GM18951 (cell line): ENCODE results near the gene UNC5B.
"Not testable (repeated sequence)": the region's sequence is repeated elsewhere in the genome, so short reads cannot be mapped to it uniquely, and the experiment has no call there.

Experiments used
- POLR2A ChIP-seq: IDR thresholded peaks from 4 replicates; pipeline ENCODE4 v1.6.1; 2011; ENCODE audit warnings: mild to moderate bottlenecking; ENCODE audit not compliant: insufficient read length, insufficient read depth; ENCODE audit errors: extremely low read depth
- in situ Hi-C: fragments of 300-500 bp; cut with MboI; formaldehyde crosslinking; loops from one replicate; pipeline ENCODE4 v1.12.0; 2022; ENCODE audit warnings: low sequenced_read_pairs, mixed read lengths, inconsistent platforms; ENCODE audit not compliant: unreplicated experiment

Gene UNC5B

DNA sequence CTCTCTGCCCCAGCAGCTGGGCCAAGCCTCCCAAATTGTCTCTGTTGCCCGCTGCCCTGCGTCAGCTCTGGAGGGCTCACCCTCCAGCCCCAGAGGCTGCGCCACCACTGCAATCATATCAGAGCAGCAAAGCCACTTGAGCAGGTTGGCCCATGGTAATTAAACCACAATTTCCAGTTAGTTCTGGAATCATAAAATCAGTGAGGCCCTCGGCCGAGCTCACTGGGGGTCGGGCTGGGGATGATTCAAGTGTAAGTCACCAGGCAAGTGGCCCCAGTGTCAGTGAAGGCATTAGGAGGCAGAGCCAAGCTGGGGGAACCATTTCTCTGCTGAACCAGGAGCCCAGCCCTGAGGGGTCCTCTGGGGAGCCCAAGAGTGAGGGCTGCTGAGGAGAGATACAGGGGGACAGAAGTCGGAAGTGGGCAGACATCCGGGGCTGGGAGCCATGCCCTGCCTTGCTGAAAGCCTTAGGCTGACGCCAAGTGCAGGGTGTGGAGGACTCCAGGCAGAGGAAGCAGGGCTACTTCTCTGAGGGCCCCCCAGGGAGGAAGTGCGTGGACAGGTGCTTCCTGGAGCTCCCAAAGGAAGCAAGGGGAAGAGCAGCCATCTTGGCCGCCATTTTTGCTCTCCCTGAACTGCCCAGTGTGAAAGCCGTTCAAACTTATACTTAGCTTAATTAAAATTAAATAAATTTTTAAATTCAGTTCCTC is 77.2 kb downstream of the UNC5B start:
- TF ChIP-seq POLR2A, result no peak
- in situ Hi-C loops, result no loop called here

- in situ Hi-C loops, result no loop called here
- TF ChIP-seq POLR2A, result no peak
Observed at GRCh38 chr10:71290331-71290730, 78.0 kb downstream of the UNC5B start.

DNA sequence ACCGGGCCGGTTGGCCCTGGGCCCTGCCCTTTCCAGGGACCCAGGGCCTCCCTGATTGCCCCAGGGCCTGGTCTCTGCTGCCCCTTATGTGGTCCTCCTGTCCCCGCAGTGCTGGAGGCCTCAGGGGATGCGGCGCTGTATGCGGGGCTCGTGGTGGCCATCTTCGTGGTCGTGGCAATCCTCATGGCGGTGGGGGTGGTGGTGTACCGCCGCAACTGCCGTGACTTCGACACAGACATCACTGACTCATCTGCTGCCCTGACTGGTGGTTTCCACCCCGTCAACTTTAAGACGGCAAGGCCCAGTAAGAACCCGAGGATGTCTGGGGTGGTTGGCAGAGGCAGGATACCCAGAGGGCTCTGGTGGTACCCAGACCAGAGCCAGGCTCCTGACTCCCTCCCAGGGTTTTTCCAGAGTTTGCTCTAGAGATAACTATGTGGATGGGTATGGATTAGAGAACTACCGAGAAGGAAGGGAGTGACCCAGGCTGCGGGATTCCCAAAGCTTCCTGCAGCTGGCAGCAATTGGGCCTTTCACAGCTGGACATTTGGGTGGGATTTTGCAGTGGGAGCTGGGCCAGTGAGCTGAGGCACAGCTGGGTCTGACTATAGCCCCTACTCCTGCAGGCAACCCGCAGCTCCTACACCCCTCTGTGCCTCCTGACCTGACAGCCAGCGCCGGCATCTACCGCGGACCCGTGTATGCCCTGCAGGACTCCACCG is 78.6 kb downstream of the UNC5B start:
- no peak for TF ChIP-seq POLR2A
- in situ Hi-C loops, result no loop called here

DNA sequence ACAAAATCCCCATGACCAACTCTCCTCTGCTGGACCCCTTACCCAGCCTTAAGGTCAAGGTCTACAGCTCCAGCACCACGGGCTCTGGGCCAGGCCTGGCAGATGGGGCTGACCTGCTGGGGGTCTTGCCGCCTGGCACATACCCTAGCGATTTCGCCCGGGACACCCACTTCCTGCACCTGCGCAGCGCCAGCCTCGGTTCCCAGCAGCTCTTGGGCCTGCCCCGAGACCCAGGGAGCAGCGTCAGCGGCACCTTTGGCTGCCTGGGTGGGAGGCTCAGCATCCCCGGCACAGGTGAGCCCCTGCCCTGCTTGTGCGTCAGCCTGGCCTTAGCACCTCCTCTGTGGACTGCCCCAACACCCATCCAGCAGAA is 79.1 kb downstream of the UNC5B start:
- TF ChIP-seq POLR2A, result no peak
- in situ Hi-C loops, result no loop called here

DNA sequence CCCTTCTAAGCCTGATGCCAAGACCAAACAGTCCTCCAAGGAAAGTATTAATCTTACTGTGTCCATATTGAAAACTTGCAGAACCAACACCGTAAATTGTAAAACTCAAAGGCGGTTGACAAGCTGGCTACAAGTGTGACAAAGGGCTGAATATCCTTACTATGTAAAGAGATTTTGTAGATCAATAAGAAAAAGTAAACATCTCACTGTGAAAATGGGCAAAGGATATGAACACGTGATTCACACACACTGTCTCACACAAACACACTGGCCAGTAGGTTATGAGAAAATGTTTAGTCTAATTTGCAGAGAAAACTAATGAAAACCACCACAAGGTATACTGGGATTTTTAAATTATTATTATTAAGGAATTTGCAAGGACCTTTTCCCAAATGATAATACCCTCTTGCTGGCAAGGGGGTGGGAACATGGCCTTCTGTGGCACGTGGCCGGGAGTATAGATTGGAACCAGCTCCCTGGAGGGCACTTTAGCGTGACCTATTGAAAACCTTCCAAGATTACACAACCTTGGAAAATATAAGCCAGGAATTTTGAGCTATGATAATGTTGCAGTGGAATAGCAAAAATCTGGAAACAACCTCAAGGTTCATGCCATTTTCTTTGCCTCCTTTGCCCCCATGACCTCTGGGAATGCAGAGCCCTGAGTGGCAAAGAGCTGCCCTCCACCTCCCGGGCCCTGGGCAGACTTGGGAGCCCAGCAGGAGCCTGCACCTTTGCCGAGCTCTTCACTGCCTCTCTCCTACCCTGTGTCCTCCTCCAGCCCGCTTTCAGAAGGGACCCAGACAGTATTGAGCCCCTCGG is 80.5 kb downstream of the UNC5B start:
- TF ChIP-seq POLR2A, result no peak
- in situ Hi-C loops, result no loop called here

- in situ Hi-C loops, result no loop called here
- TF ChIP-seq POLR2A, result no peak
Observed at GRCh38 chr10:71293446-71294084, 81.2 kb downstream of the UNC5B start.

GRCh38 chr10:71294091-71294561 is 81.8 kb downstream of the UNC5B start:
- in situ Hi-C loops, result no loop called here
- no peak for TF ChIP-seq POLR2A

- TF ChIP-seq POLR2A, result no peak
Observed at GRCh38 chr10:71294856-71295255, 82.5 kb downstream of the UNC5B start.

GRCh38 chr10:71295641-71296040 is 83.3 kb downstream of the UNC5B start:
- in situ Hi-C loops, result no loop called here
- TF ChIP-seq POLR2A, result no peak

More at GRCh38 chr10:71294856-71295255, 82.5 kb downstream of the UNC5B start:
- in situ Hi-C loops, result no loop called here

DNA sequence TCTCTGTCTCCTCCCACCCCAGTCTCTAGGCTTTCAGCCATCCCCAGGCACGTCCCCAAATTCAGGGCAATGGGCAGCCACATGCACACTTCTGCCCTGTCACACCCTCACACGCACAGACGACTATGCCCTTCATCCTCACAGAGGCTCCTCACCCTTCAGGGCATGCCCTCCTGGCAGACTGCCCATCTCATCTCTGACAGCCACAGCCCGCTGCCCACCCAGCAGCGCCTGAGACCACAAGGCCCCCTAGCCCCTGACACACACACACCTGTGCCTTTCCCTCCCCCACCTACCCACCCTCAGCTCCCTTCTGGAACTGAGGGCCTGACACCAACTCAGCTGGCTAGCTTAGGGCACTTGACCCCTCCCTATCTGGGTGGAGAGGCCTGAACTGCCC is 83.7 kb downstream of the UNC5B start:
- TF ChIP-seq POLR2A, result no peak
- in situ Hi-C loops, result no loop called here

DNA sequence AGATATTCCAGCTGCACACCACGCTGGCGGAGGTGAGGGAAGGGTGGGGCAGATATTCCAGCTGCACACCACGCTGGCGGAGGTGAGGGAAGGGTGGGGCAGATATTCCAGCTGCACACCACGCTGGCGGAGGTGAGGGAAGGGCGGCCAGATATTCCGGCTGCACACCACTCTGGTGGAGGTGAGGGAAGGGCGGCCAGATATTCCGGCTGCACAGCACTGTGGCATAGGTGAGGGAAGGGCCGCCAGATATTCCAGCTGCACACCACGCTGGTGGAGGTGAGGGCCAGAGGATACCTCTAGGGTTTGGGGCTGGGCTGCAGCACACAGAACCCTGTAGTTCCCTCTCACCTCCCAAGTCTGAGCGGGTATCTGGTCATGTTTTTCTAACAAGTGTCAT is 84.4 kb downstream of the UNC5B start:
- in situ Hi-C loops, result not testable (repeated sequence)

DNA sequence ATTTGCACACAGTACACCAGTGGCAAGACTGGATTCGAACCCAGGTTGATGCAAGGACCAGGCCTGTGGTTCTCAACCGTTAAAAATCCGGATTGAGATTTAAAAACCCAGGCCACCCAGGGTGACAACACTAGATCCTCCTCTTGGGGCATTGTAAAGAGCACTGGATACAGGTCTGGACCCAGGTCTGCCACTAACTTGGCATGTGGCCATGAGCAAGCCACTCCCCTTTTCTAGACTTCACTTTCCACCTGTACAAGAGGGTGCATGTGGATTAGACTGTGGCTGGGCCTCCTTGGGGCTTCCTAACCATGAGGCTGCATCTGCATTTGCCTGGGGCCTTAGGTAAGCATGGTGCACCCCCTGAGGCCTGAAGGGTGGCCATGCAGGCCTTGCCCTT is 85.0 kb downstream of the UNC5B start:
- no peak for TF ChIP-seq POLR2A

More for the DNA sequence above, 85.0 kb downstream of the UNC5B start:
- in situ Hi-C loops, result no loop called here
